CD4-positive, CD25-positive, alpha-beta regulatory T cell (primary cell): Measurements from ENCODE around the gene PTPRR. TPM values are rescaled to one million over a fixed set of nuclear protein-coding genes. Genes with fewer than 3 reads are reported as not detected.
A peak's percentile ranks its signal among the peaks of the same experiment; 100 is the strongest.

Experiments used
- ATAC-seq, 2 donors: fragments of 150-1000 bp; cut with Tn5 transposase; one replicate each; pipeline ENCODE4 v1.10.0; 2021; ENCODE audit warnings: low read depth in 2 of 2, moderate number of reproducible peaks in 2 of 2, moderate library complexity in 1 of 2
- DNase-seq, 3 donors: peaks; one replicate each; pipeline versions ENCODE4 v3.0.0 to v3.0.0-alpha.2; 2012 to 2022; ENCODE audit warnings: mixed read lengths in 1 of 3
- H3K27ac ChIP-seq: one replicate; pipeline ENCODE4 v1.7.0; 2013; ENCODE audit warnings: mild to moderate bottlenecking, low read length; ENCODE audit not compliant: insufficient read depth, poor library complexity, severe bottlenecking
- H3K27me3 ChIP-seq: one replicate; pipeline ENCODE4 v1.7.0; 2013; ENCODE audit warnings: low read length; ENCODE audit not compliant: control insufficient read depth, insufficient read depth
- H3K36me3 ChIP-seq: one replicate; pipeline ENCODE4 v1.7.0; 2013; ENCODE audit warnings: mild to moderate bottlenecking, low read length, moderate library complexity; ENCODE audit not compliant: control insufficient read depth, insufficient read depth
- H3K4me1 ChIP-seq: 2 replicates; pipeline ENCODE4 v1.7.0; 2013; ENCODE audit warnings: mild to moderate bottlenecking, low read length; ENCODE audit not compliant: insufficient read depth, control insufficient read depth, poor library complexity, severe bottlenecking
- H3K4me3 ChIP-seq: one replicate; pipeline ENCODE4 v1.7.0; 2013; ENCODE audit warnings: low read depth, mild to moderate bottlenecking, low read length, moderate library complexity
- H3K9me3 ChIP-seq, 2 experiments: 1 replicate in 1 of 2; 2 replicates in 1 of 2; pipeline ENCODE4 v1.7.0; 2013; ENCODE audit warnings: low read length in 2 of 2, mild to moderate bottlenecking in 1 of 2, moderate library complexity in 1 of 2; ENCODE audit not compliant: control insufficient read depth in 2 of 2
- H3K27ac Mint-ChIP-seq, 3 donors: one replicate each; pipeline ENCODE4 v1.8.0; 2020 to 2022; ENCODE audit warnings: mild to moderate bottlenecking in 3 of 3, mixed read lengths in 3 of 3, moderate library complexity in 2 of 3
- H3K27me3 Mint-ChIP-seq: one replicate; pipeline ENCODE4 v1.8.0; 2022; ENCODE audit warnings: mild to moderate bottlenecking, mixed read lengths
- H3K36me3 Mint-ChIP-seq: one replicate; pipeline ENCODE4 v1.8.0; 2020; ENCODE audit warnings: mixed read lengths
- H3K4me1 Mint-ChIP-seq, 4 donors: one replicate each; pipeline ENCODE4 v1.8.0; 2020 to 2022; ENCODE audit warnings: mixed read lengths in 4 of 4, mild to moderate bottlenecking in 1 of 4
- H3K4me3 Mint-ChIP-seq, 4 donors: one replicate each; pipeline ENCODE4 v1.8.0; 2020 to 2022; ENCODE audit warnings: mild to moderate bottlenecking in 4 of 4, mixed read lengths in 4 of 4, moderate library complexity in 3 of 4
- H3K9me3 Mint-ChIP-seq, 7 donors: one replicate each; pipeline ENCODE4 v1.8.0; 2020 to 2022; ENCODE audit warnings: mixed read lengths in 7 of 7, mild to moderate bottlenecking in 3 of 7, moderate library complexity in 2 of 7
- polyA plus RNA-seq, 4 donors: library from polyadenylated mRNA; unstranded; fragments of 300-500 nt; fragmentation: Illumina TruSeq; gene quantifications; one replicate each; pipeline ENCODE4 v1.2.3, GENCODE V29; 2021
- total RNA-seq: library from RNA; stranded (reverse); gene quantifications from one replicate; pipeline ENCODE4 v1.2.3, GENCODE V29; 2022

Gene PTPRR
- total and polyA plus RNA-seq, 5 donors from 2014 or later: not detected

- H3K27me3 ChIP-seq: no peaks in the 10 kb centered on the region
- ATAC-seq (peak; percentile 56 to 78), DNase-seq (peak in 1 of 3 donors; percentile 51)
- H3K9me3 Mint-ChIP-seq: no peaks in the 10 kb centered on the region
- no peak overlapping the region for H3K27ac ChIP-seq
- no peaks in the 10 kb centered on the region for H3K4me1 ChIP-seq
- no peak overlapping the region for H3K4me3 ChIP-seq
- peak overlapping the region in 1 of 4 donors; percentile 59 for H3K4me3 Mint-ChIP-seq
- peaks cover 0 to 13% (median 3%) of the 10 kb centered on the region in 4 donors for H3K4me1 Mint-ChIP-seq
- peaks cover 5% of the 10 kb centered on the region for H3K27me3 Mint-ChIP-seq
- no peaks in the 10 kb centered on the region for H3K36me3 Mint-ChIP-seq
- no peaks in the 10 kb centered on the region for H3K36me3 ChIP-seq
- no peaks in the 10 kb centered on the region for H3K9me3 ChIP-seq
- no peak overlapping the region for H3K27ac Mint-ChIP-seq
Measured at GRCh38 chr12:70645494-70646317, 274.8 kb downstream of the PTPRR start.

- H3K27ac ChIP-seq: no peak overlapping the region
- no peaks in the 10 kb centered on the region for H3K4me1 ChIP-seq
- H3K4me3 ChIP-seq: no peak overlapping the region
- no peaks in the 10 kb centered on the region for H3K27me3 ChIP-seq
- DNase-seq: no peak
- H3K36me3 ChIP-seq: no peaks in the 10 kb centered on the region
- no peak overlapping the region for H3K27ac Mint-ChIP-seq
- H3K4me3 Mint-ChIP-seq: no peak overlapping the region
- H3K9me3 ChIP-seq: no peaks in the 10 kb centered on the region
- no peaks in the 10 kb centered on the region for H3K9me3 Mint-ChIP-seq
- peaks cover 5% of the 10 kb centered on the region for H3K27me3 Mint-ChIP-seq
- ATAC-seq: no peak
- H3K4me1 Mint-ChIP-seq: peaks cover 0 to 13% (median 3%) of the 10 kb centered on the region in 4 donors
- H3K36me3 Mint-ChIP-seq: no peaks in the 10 kb centered on the region
Measured at GRCh38 chr12:70644861-70645260, 275.7 kb downstream of the PTPRR start.

- H3K9me3 ChIP-seq: no peaks in the 10 kb centered on the region
- H3K4me1 ChIP-seq: no peaks in the 10 kb centered on the region
- no peaks in the 10 kb centered on the region for H3K36me3 Mint-ChIP-seq
- H3K9me3 Mint-ChIP-seq: no peaks in the 10 kb centered on the region
- no peak overlapping the region for H3K4me3 Mint-ChIP-seq
- H3K27ac Mint-ChIP-seq: no peak overlapping the region
- no peak overlapping the region for H3K27ac ChIP-seq
- DNase-seq (no peak), ATAC-seq (no peak)
- no peak overlapping the region for H3K4me3 ChIP-seq
- H3K36me3 ChIP-seq: no peaks in the 10 kb centered on the region
- peaks cover 5% of the 10 kb centered on the region for H3K27me3 Mint-ChIP-seq
- H3K27me3 ChIP-seq: no peaks in the 10 kb centered on the region
- H3K4me1 Mint-ChIP-seq: peaks cover 0 to 13% (median 3%) of the 10 kb centered on the region in 4 donors
Measured at GRCh38 chr12:70643939-70644338, 276.6 kb downstream of the PTPRR start.

GRCh38 chr12:70641691-70642090 is 278.8 kb downstream of the PTPRR start:
- Mint-ChIP-seq H3K27ac (no peak overlapping the region), H3K4me1 (peaks cover 0 to 13% (median 1%) of the 10 kb centered on the region in 4 donors), H3K36me3 (no peaks in the 10 kb centered on the region), H3K9me3 (no peaks in the 10 kb centered on the region), H3K4me3 (no peak overlapping the region), H3K27me3 (peaks cover 10% of the 10 kb centered on the region)
- Histone ChIP-seq H3K36me3 (no peaks in the 10 kb centered on the region), H3K4me1 (no peaks in the 10 kb centered on the region), H3K27me3 (no peaks in the 10 kb centered on the region), H3K27ac (no peak overlapping the region), H3K4me3 (no peak overlapping the region), H3K9me3 (no peaks in the 10 kb centered on the region)
- ATAC-seq: no peak
- DNase-seq: no peak

- H3K27ac ChIP-seq: no peak overlapping the region
- Mint-ChIP-seq H3K27me3 (peaks cover 10% of the 10 kb centered on the region), H3K9me3 (no peaks in the 10 kb centered on the region), H3K4me1 (peaks cover 0 to 6% (median under 1%) of the 10 kb centered on the region in 4 donors), H3K36me3 (no peaks in the 10 kb centered on the region), H3K4me3 (no peak overlapping the region), H3K27ac (no peak overlapping the region)
- no peaks in the 10 kb centered on the region for H3K27me3 ChIP-seq
- no peak overlapping the region for H3K4me3 ChIP-seq
- DNase-seq: no peak
- no peaks in the 10 kb centered on the region for H3K9me3 ChIP-seq
- no peak for ATAC-seq
- H3K4me1 ChIP-seq: no peaks in the 10 kb centered on the region
- H3K36me3 ChIP-seq: no peaks in the 10 kb centered on the region
Measured at GRCh38 chr12:70640901-70641300, 279.6 kb downstream of the PTPRR start.

GRCh38 chr12:70639535-70639934 is 281.0 kb downstream of the PTPRR start:
- DNase-seq: no peak
- no peaks in the 10 kb centered on the region for H3K4me1 Mint-ChIP-seq
- H3K27ac Mint-ChIP-seq: peak overlapping the region in 1 of 3 donors; percentile 26
- H3K4me1 ChIP-seq: no peaks in the 10 kb centered on the region
- no peaks in the 10 kb centered on the region for H3K36me3 Mint-ChIP-seq
- peaks cover 14% of the 10 kb centered on the region for H3K27me3 Mint-ChIP-seq
- no peaks in the 10 kb centered on the region for H3K27me3 ChIP-seq
- H3K27ac ChIP-seq: no peak overlapping the region
- H3K4me3 Mint-ChIP-seq: no peak overlapping the region
- H3K9me3 ChIP-seq: no peaks in the 10 kb centered on the region
- no peak for ATAC-seq
- no peaks in the 10 kb centered on the region for H3K9me3 Mint-ChIP-seq
- no peaks in the 10 kb centered on the region for H3K36me3 ChIP-seq
- H3K4me3 ChIP-seq: no peak overlapping the region

GRCh38 chr12:70638639-70639360 is 281.7 kb downstream of the PTPRR start:
- Mint-ChIP-seq H3K9me3 (no peaks in the 10 kb centered on the region), H3K4me3 (no peak overlapping the region), H3K27me3 (peaks cover 13% of the 10 kb centered on the region), H3K27ac (no peak overlapping the region), H3K36me3 (no peaks in the 10 kb centered on the region), H3K4me1 (no peaks in the 10 kb centered on the region)
- no peaks in the 10 kb centered on the region for H3K4me1 ChIP-seq
- H3K27me3 ChIP-seq: no peaks in the 10 kb centered on the region
- no peaks in the 10 kb centered on the region for H3K9me3 ChIP-seq
- ATAC-seq: no peak
- no peaks in the 10 kb centered on the region for H3K36me3 ChIP-seq
- no peak for DNase-seq
- H3K4me3 ChIP-seq: no peak overlapping the region
- no peak overlapping the region for H3K27ac ChIP-seq
